ENCODE data around the gene RNASE2. TPM values are rescaled to one million over a fixed set of nuclear protein-coding genes. Genes with fewer than 3 reads are reported as not detected.

RNASE2 gene
- total and polyA plus RNA-seq, 2 experiments from 2014 or later: not detected

- peaks cover 8% of the 10 kb centered on the region for H3K4me1 ChIP-seq (ENCODE audit: insufficient read depth)
- peak overlapping the region; percentile 81 for H3K4me3 ChIP-seq
- no peaks in the 10 kb centered on the region for H3K79me2 ChIP-seq (ENCODE audit: insufficient read depth)
- no peaks in the 10 kb centered on the region for H3K9me2 ChIP-seq (ENCODE audit: insufficient read depth)
- no peaks in the 10 kb centered on the region for H3K36me3 ChIP-seq (ENCODE audit: low read depth)
- H2AFZ ChIP-seq: peak overlapping the region; percentile 98
- DNase-seq: peak; percentile 92
- H3F3A ChIP-seq (ENCODE audit: insufficient read depth): no peaks in the 10 kb centered on the region
- H3K27me3 ChIP-seq (replicated peaks; ENCODE audit: insufficient read depth): peaks cover 7% of the 10 kb centered on the region; the same call in 1 of the 2 replicates
- in situ Hi-C loops (cut with MboI): loop anchor here (10.0 kb wide), 1 partner anchor 276 kb away; no protein-coding TSS in a partner anchor
- H3K4me2 ChIP-seq (ENCODE audit: unreplicated experiment): peak overlapping the region; percentile 78
- H3K9me3 ChIP-seq (ENCODE audit: low read depth): no peaks in the 10 kb centered on the region
- 1% methylated on average over 41 to 47 of the region's 47 CpGs for WGBS, 2 experiments (ENCODE audit: low coverage in 1 of 2, low lambda C conversion rate in 2 of 2, missing lambda C conversion rate in 2 of 2)
- TF ChIP-seq EZH2phosphoT487 (IDR thresholded peaks at IDR 0.05; ENCODE audit: insufficient read depth, low read depth): no peak
- TF ChIP-seq EZH2 (IDR thresholded peaks at IDR 0.05; ENCODE audit: insufficient read depth, poor library complexity, severe bottlenecking): no peak
- H3K9ac ChIP-seq: peak overlapping the region; percentile 65
- no peaks in the 10 kb centered on the region for H4K20me1 ChIP-seq (ENCODE audit: insufficient read depth)
- no peak overlapping the region for H3K27ac ChIP-seq
These were observed 15.9 kb downstream of the RNASE2 start for GRCh38 chr14:20970983-20971704.

GRCh38 chr14:20971705-20972021, 16.4 kb downstream of the RNASE2 start:
- DNase-seq: no peak
- in situ Hi-C loops (cut with MboI): loop anchor here (10.0 kb wide), 1 partner anchor 277 kb away; no protein-coding TSS in a partner anchor
- H3K36me3 ChIP-seq (ENCODE audit: low read depth): no peaks in the 10 kb centered on the region
- H3K27me3 ChIP-seq (replicated peaks; ENCODE audit: insufficient read depth): peaks cover 7% of the 10 kb centered on the region; the same call in 1 of the 2 replicates
- TF ChIP-seq EZH2 (IDR thresholded peaks at IDR 0.05; ENCODE audit: insufficient read depth, poor library complexity, severe bottlenecking) (no peak), EZH2phosphoT487 (IDR thresholded peaks at IDR 0.05; ENCODE audit: insufficient read depth, low read depth) (no peak)
- peaks cover 8% of the 10 kb centered on the region for H3K4me1 ChIP-seq (ENCODE audit: insufficient read depth)
- no peaks in the 10 kb centered on the region for H3K9me3 ChIP-seq (ENCODE audit: low read depth)
- H3K9ac ChIP-seq: peak overlapping the region; percentile 65; the same call in 1 of the 2 replicates
- peak overlapping the region; percentile 81 for H3K4me3 ChIP-seq
- H3K79me2 ChIP-seq (ENCODE audit: insufficient read depth): no peaks in the 10 kb centered on the region
- peak overlapping the region; percentile 98 for H2AFZ ChIP-seq
- peak overlapping the region; percentile 78 for H3K4me2 ChIP-seq (ENCODE audit: unreplicated experiment)
- no peaks in the 10 kb centered on the region for H3F3A ChIP-seq (ENCODE audit: insufficient read depth)
- 27 to 29% methylated on average over 8 of the region's 8 CpGs for WGBS, 2 experiments (ENCODE audit: low coverage in 1 of 2, low lambda C conversion rate in 2 of 2, missing lambda C conversion rate in 2 of 2)
- no peaks in the 10 kb centered on the region for H3K9me2 ChIP-seq (ENCODE audit: insufficient read depth)
- no peak overlapping the region for H3K27ac ChIP-seq
- H4K20me1 ChIP-seq (ENCODE audit: insufficient read depth): no peaks in the 10 kb centered on the region

- Histone ChIP-seq H2AFZ (no peak overlapping the region), H3K9me3 (ENCODE audit: low read depth) (no peaks in the 10 kb centered on the region), H3K4me1 (ENCODE audit: insufficient read depth) (peaks cover 8% of the 10 kb centered on the region), H3K4me2 (ENCODE audit: unreplicated experiment) (no peak overlapping the region), H3K9me2 (ENCODE audit: insufficient read depth) (no peaks in the 10 kb centered on the region), H3K9ac (no peak overlapping the region), H3K79me2 (ENCODE audit: insufficient read depth) (no peaks in the 10 kb centered on the region), H3K27me3 (replicated peaks; ENCODE audit: insufficient read depth) (no peaks in the 10 kb centered on the region), H3F3A (ENCODE audit: insufficient read depth) (no peaks in the 10 kb centered on the region), H4K20me1 (ENCODE audit: insufficient read depth) (no peaks in the 10 kb centered on the region), H3K36me3 (ENCODE audit: low read depth) (no peaks in the 10 kb centered on the region), H3K27ac (no peak overlapping the region), H3K4me3 (no peak overlapping the region)
- TF ChIP-seq EZH2 (IDR thresholded peaks at IDR 0.05; ENCODE audit: insufficient read depth, poor library complexity, severe bottlenecking) (no peak), EZH2phosphoT487 (IDR thresholded peaks at IDR 0.05; ENCODE audit: insufficient read depth, low read depth) (no peak)
- 90 to 96% methylated on average over 3 of the region's 3 CpGs for WGBS, 2 experiments (ENCODE audit: low coverage in 1 of 2, low lambda C conversion rate in 2 of 2, missing lambda C conversion rate in 2 of 2)
- DNase-seq: no peak
- in situ Hi-C loops (cut with MboI): loop anchor here (10.0 kb wide), 1 partner anchor 279 kb away; no protein-coding TSS in a partner anchor
These were observed 18.2 kb downstream of the RNASE2 start for GRCh38 chr14:20973501-20973900.

- in situ Hi-C loops (cut with MboI): loop anchor here (10.0 kb wide), 1 partner anchor 281 kb away; no protein-coding TSS in a partner anchor
- WGBS, 2 experiments (ENCODE audit: low coverage in 1 of 2, low lambda C conversion rate in 2 of 2, missing lambda C conversion rate in 2 of 2): 100% methylated on average over 1 of the region's 1 CpG
- H3K4me2 ChIP-seq (ENCODE audit: unreplicated experiment): no peak overlapping the region
These were observed 21.0 kb downstream of the RNASE2 start for GRCh38 chr14:20976291-20976690.

More at GRCh38 chr14:20976291-20976690, 21.0 kb downstream of the RNASE2 start:
- no peaks in the 10 kb centered on the region for H3K36me3 ChIP-seq (ENCODE audit: low read depth)
- H3K27ac ChIP-seq: no peak overlapping the region
- H3K4me3 ChIP-seq: no peak overlapping the region
- no peaks in the 10 kb centered on the region for H3F3A ChIP-seq (ENCODE audit: insufficient read depth)
- no peaks in the 10 kb centered on the region for H4K20me1 ChIP-seq (ENCODE audit: insufficient read depth)
- DNase-seq: no peak
- no peaks in the 10 kb centered on the region for H3K27me3 ChIP-seq (replicated peaks; ENCODE audit: insufficient read depth)
- H3K9ac ChIP-seq: no peak overlapping the region
- H3K9me2 ChIP-seq (ENCODE audit: insufficient read depth): no peaks in the 10 kb centered on the region
- H2AFZ ChIP-seq: no peak overlapping the region
- no peaks in the 10 kb centered on the region for H3K79me2 ChIP-seq (ENCODE audit: insufficient read depth)
- peaks cover 8% of the 10 kb centered on the region for H3K4me1 ChIP-seq (ENCODE audit: insufficient read depth)
- TF ChIP-seq EZH2phosphoT487 (IDR thresholded peaks at IDR 0.05; ENCODE audit: insufficient read depth, low read depth) (no peak), EZH2 (IDR thresholded peaks at IDR 0.05; ENCODE audit: insufficient read depth, poor library complexity, severe bottlenecking) (no peak)
- H3K9me3 ChIP-seq (ENCODE audit: low read depth): no peaks in the 10 kb centered on the region
